AG04449 (cell line): ENCODE data around the gene JKAMP.

Experiments
- CTCF ChIA-PET: fragments of 350-600 bp; formaldehyde crosslinking; extraction: SDS; loops from one replicate; lab custom pipeline; 2021; ENCODE audit warnings: antibody characterized with exemption; lab: Yijun Ruan, JAX
- POLR2A ChIA-PET: fragments of 400-600, 350-600 bp; formaldehyde crosslinking; extraction: SDS; loops from one replicate; lab custom pipeline; 2020; ENCODE audit warnings: antibody characterized with exemption, inconsistent platforms; lab: Yijun Ruan, JAX
- DNase-seq: peaks from one replicate; pipeline ENCODE4 v3.0.0-alpha.2; 2010; ENCODE audit warnings: low read depth, low spot score
- H3K4me3 ChIP-seq: 2 replicates; pipeline ENCODE4 v1.5.1; 2011; ENCODE audit warnings: low read depth, mild to moderate bottlenecking, control low read depth, low read length
- TF ChIP-seq, protein P1 (sequence below): IDR thresholded peaks from one replicate; pipeline ENCODE4 v1.5.1; 2011; ENCODE audit warnings: mild to moderate bottlenecking, moderate library complexity, low read length, control low read depth, inconsistent platforms; ENCODE audit not compliant: insufficient read depth; ENCODE audit errors: missing control alignments

The JKAMP gene

DNA sequence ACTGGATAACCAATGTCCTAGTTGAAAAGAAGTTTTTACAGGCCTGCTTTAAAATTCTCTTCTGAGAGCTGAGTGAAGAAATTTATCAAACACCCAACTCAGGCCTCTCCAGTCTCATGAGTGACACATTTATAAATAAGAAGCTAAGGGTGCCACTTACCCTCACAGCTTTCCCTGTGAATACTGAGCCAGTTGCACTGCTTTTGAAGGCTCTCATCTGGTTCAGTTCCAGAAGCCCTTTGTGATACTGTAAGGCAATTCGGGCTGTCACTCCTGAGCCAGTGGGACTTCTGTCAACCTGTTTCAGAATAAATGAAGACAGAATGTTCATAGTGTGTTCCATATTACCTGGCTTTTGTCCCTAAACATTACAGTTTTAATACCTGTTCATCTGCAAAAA is 8.6 kb upstream of the JKAMP start:
- TF ChIP-seq, protein P1, sequence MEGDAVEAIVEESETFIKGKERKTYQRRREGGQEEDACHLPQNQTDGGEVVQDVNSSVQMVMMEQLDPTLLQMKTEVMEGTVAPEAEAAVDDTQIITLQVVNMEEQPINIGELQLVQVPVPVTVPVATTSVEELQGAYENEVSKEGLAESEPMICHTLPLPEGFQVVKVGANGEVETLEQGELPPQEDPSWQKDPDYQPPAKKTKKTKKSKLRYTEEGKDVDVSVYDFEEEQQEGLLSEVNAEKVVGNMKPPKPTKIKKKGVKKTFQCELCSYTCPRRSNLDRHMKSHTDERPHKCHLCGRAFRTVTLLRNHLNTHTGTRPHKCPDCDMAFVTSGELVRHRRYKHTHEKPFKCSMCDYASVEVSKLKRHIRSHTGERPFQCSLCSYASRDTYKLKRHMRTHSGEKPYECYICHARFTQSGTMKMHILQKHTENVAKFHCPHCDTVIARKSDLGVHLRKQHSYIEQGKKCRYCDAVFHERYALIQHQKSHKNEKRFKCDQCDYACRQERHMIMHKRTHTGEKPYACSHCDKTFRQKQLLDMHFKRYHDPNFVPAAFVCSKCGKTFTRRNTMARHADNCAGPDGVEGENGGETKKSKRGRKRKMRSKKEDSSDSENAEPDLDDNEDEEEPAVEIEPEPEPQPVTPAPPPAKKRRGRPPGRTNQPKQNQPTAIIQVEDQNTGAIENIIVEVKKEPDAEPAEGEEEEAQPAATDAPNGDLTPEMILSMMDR, result no peak
- CTCF ChIA-PET, result interaction anchor here (1.0 to 3.4 kb wide), 2 partner anchors 8 to 32 kb away, joined by 4 to 15 read pairs; partner anchors contain the start of genes JKAMP and L3HYPDH
- POLR2A ChIA-PET, result no interaction called here
- no peak overlapping the region for H3K4me3 ChIP-seq
- DNase-seq, result no peak

DNA sequence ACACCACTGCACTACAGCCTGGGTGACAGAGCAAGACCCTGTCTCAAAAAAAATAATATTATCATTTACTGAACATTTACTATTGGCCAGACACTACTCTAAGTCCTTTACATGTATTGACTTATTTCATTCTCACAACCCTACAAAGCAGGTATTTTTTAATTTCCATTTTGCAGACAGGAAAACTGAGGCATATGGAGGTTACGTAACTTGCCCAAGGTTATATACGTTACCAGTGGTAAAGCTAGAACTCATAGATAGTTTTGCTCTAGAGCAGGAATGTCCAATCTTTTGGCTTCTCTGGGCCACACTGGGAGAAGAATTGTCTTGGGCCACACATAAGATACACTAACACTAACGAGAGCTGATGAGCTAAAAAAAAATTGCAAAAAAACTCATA is 5.8 kb upstream of the JKAMP start:
- no peak overlapping the region for H3K4me3 ChIP-seq
- CTCF ChIA-PET, result interaction anchor here (1.7 kb wide), 1 partner anchor 350 kb away, joined by 3 read pairs; no protein-coding TSS in a partner anchor
- DNase-seq, result no peak
- TF ChIP-seq, protein P1, result no peak
- POLR2A ChIA-PET, result no interaction called here

DNA sequence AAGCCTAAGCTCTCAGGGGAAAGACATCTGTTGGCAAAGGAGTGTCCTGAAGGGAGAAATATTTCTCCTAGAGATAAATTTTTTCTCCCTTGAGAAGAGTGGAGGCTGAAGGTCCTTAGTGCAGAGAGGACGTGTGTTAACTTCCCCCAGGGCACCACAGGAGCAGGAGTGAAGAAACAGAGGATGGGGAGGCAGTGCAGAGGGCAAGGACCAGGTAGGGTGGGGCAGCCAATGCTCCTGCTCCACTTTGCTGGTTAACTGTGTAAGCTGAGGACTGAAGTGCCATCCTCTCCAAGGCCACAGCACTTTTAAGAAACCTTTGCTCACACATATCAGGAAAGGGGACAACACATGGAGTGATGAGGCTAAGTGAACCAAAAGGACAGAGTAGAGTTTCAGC is 4.2 kb upstream of the JKAMP start:
- H3K4me3 ChIP-seq, result no peak overlapping the region; the same call in 1 of the 2 replicates
- CTCF ChIA-PET, result interaction anchor here (1.2 kb wide), 1 partner anchor 97 kb away, joined by 4 read pairs; the partner anchor contains the start of gene CCDC175
- DNase-seq, result no peak
- POLR2A ChIA-PET, result no interaction called here
- TF ChIP-seq, protein P1, result no peak

DNA sequence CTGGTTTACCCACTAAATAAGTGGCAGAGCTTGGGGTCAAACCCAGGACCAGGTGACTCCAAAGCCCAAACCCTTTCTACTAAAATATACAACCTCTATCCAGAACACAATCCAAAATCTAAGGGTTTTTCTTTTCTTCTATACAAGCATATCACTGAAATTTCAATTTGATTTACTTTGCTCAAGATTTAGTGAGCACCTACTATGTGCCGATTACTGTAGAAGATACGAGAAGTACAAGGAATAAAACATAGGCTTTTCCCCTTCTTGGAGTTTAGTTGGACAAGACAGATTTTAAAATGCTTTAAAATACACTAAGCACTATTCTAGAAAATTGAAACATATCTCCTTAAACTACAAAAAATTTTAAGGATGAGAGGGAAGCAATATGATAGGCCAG is 2.9 kb upstream of the JKAMP start:
- H3K4me3 ChIP-seq, result peak overlapping the region; percentile 89
- CTCF ChIA-PET, result no interaction called here
- TF ChIP-seq, protein P1, result no peak
- no peak for DNase-seq
- POLR2A ChIA-PET, result no interaction called here

DNA sequence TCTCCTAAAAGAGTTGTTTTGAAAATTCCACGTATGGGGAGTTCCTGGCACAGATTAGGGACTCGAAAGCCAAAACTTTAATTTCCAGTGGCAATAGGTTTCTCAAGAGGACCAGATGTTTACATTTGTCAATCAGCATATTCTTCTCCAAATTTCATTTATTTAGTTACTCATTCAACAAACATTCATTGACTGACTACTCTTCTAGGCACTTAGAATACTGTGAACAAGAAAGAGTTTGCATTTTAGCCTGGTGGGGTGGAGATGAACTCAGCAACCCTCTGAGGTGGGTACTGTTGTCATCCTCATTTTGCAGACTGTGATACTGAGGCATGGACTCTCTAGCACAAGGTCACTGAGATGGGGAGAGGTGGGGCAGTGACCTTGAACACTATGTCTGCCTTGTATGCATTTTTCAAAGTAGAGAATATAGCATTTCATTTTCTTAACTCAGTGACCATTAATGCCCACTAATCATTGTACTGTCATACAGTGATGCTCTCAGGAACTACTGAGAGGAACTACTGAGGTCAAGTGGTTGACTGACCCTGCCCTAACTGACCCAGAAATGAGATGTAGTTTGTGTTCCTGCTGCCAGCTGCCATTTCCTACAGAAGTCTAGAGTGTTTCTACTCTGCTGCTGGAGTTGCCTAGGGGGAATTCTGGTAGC is 2.3 kb upstream of the JKAMP start:
- POLR2A ChIA-PET, result interaction anchor here (1.0 to 2.5 kb wide), 3 partner anchors 8 to 844 kb away, joined by 3 to 8 read pairs (median 3); partner anchors contain the start of gene DACT1
- peak overlapping the region; percentile 89 for H3K4me3 ChIP-seq
- TF ChIP-seq, protein P1, result no peak
- CTCF ChIA-PET, result interaction anchor here (1.2 kb wide), 1 partner anchor 683 kb away, joined by 3 read pairs; the partner anchor contains the start of gene DHRS7
- DNase-seq, result peak; percentile 23
